Measurements from ENCODE around the gene SAFB. TPM values are rescaled to one million over a fixed set of nuclear protein-coding genes. Genes with fewer than 3 reads are reported as not detected.

The SAFB gene
- total RNA-seq, 1 experiment from 2014 or later, result 135 TPM

- no peaks in the 10 kb centered on the region for H3K4me1 Mint-ChIP-seq (ENCODE audit: insufficient read depth, unreplicated experiment)
- POLR2A ChIA-PET, result interaction anchor here (1.0 to 1.3 kb wide), 2 partner anchors 8 to 22 kb away, joined by 4 to 5 read pairs; partner anchors contain the start of genes CATSPERD, LONP1 and RPL36
Measured at GRCh38 chr19:5711713-5712161, 88.9 kb downstream of the SAFB start.

GRCh38 chr19:5713228-5713627, 90.3 kb downstream of the SAFB start:
- Mint-ChIP-seq H3K4me1 (ENCODE audit: insufficient read depth, unreplicated experiment) (no peaks in the 10 kb centered on the region), H3K4me3 (ENCODE audit: unreplicated experiment) (no peak overlapping the region), H3K36me3 (ENCODE audit: insufficient read depth, unreplicated experiment) (peaks cover 89% of the 10 kb centered on the region), H3K9me3 (ENCODE audit: unreplicated experiment) (no peaks in the 10 kb centered on the region), H3K27ac (ENCODE audit: low read depth, unreplicated experiment) (no peak overlapping the region), H3K27me3 (ENCODE audit: insufficient read depth, unreplicated experiment) (no peaks in the 10 kb centered on the region)
- intact Hi-C loops (cut with micrococcal nuclease), result no loop called here
- POLR2A ChIA-PET, result interaction anchor here (1.4 to 1.6 kb wide), 2 partner anchors 22 to 23 kb away, joined by 3 to 5 read pairs; partner anchors contain the start of gene RPL36
- BruUV-seq (replicated peaks), result no TSS peak
- TF ChIP-seq CTCF (IDR thresholded peaks at IDR 0.05; ENCODE audit: unreplicated experiment), result no peak
- CTCF ChIA-PET, result interaction anchor here (0.6 kb wide), 1 partner anchor 1318 kb away, joined by 3 read pairs; no protein-coding TSS in a partner anchor
- no peak for DNase-seq (ENCODE audit: unreplicated experiment)

More at GRCh38 chr19:5711713-5712161, 88.9 kb downstream of the SAFB start:
- DNase-seq (ENCODE audit: unreplicated experiment), result no peak
- H3K27ac Mint-ChIP-seq (ENCODE audit: low read depth, unreplicated experiment), result no peak overlapping the region
- intact Hi-C loops (cut with micrococcal nuclease), result no loop called here
- H3K4me3 Mint-ChIP-seq (ENCODE audit: unreplicated experiment), result no peak overlapping the region
- CTCF ChIA-PET, result interaction anchor here (0.7 to 0.8 kb wide), 2 partner anchors 257 to 653 kb away, joined by 3 read pairs; no protein-coding TSS in a partner anchor
- peaks cover 92% of the 10 kb centered on the region for H3K36me3 Mint-ChIP-seq (ENCODE audit: insufficient read depth, unreplicated experiment)
- no peaks in the 10 kb centered on the region for H3K27me3 Mint-ChIP-seq (ENCODE audit: insufficient read depth, unreplicated experiment)
- BruUV-seq (replicated peaks), result no TSS peak
- TF ChIP-seq CTCF (IDR thresholded peaks at IDR 0.05; ENCODE audit: unreplicated experiment), result no peak
- H3K9me3 Mint-ChIP-seq (ENCODE audit: unreplicated experiment), result no peaks in the 10 kb centered on the region

GRCh38 chr19:5714816-5715215, 91.9 kb downstream of the SAFB start:
- intact Hi-C loops (cut with micrococcal nuclease), result no loop called here
- Mint-ChIP-seq H3K27me3 (ENCODE audit: insufficient read depth, unreplicated experiment) (no peaks in the 10 kb centered on the region), H3K4me3 (ENCODE audit: unreplicated experiment) (no peak overlapping the region), H3K36me3 (ENCODE audit: insufficient read depth, unreplicated experiment) (peaks cover 73% of the 10 kb centered on the region), H3K27ac (ENCODE audit: low read depth, unreplicated experiment) (no peak overlapping the region), H3K4me1 (ENCODE audit: insufficient read depth, unreplicated experiment) (peaks cover 3% of the 10 kb centered on the region), H3K9me3 (ENCODE audit: unreplicated experiment) (no peaks in the 10 kb centered on the region)
- no peak for DNase-seq (ENCODE audit: unreplicated experiment)
- POLR2A ChIA-PET, result interaction anchor here (1.4 to 6.4 kb wide), 3 partner anchors 24 to 25 kb away, joined by 3 to 119 read pairs (median 5); partner anchors contain the start of gene RPL36
- CTCF ChIA-PET, result interaction anchor here (0.6 to 0.7 kb wide), 3 partner anchors 16 to 1055 kb away, joined by 3 to 4 read pairs (median 4); no protein-coding TSS in a partner anchor
- no peak for TF ChIP-seq CTCF (IDR thresholded peaks at IDR 0.05; ENCODE audit: unreplicated experiment)
- BruUV-seq (replicated peaks), result no TSS peak

GRCh38 chr19:5717215-5717935, 94.5 kb downstream of the SAFB start:
- Mint-ChIP-seq H3K4me1 (ENCODE audit: insufficient read depth, unreplicated experiment) (peaks cover 3% of the 10 kb centered on the region), H3K27ac (ENCODE audit: low read depth, unreplicated experiment) (peak overlapping the region; percentile 89), H3K9me3 (ENCODE audit: unreplicated experiment) (no peaks in the 10 kb centered on the region), H3K27me3 (ENCODE audit: insufficient read depth, unreplicated experiment) (no peaks in the 10 kb centered on the region), H3K36me3 (ENCODE audit: insufficient read depth, unreplicated experiment) (peaks cover 52% of the 10 kb centered on the region), H3K4me3 (ENCODE audit: unreplicated experiment) (peak overlapping the region; percentile 86)
- CTCF ChIA-PET, result interaction anchor here (1.0 to 5.0 kb wide), 4 partner anchors 18 to 77 kb away, joined by 4 to 43 read pairs (median 7); partner anchors contain the start of gene RPL36
- DNase-seq (ENCODE audit: unreplicated experiment), result no peak
- TF ChIP-seq CTCF (IDR thresholded peaks at IDR 0.05; ENCODE audit: unreplicated experiment), result no peak
- BruUV-seq (replicated peaks), result no TSS peak
- intact Hi-C loops (cut with micrococcal nuclease), result no loop called here
- POLR2A ChIA-PET, result interaction anchor here (1.9 to 6.4 kb wide), 3 partner anchors 27 to 94 kb away, joined by 7 to 119 read pairs (median 34); partner anchors contain the start of genes RPL36, SAFB and SAFB2

Measured in MCF 10A (cell line).